PC-3 (cell line): ENCODE measurements around the gene CCR5AS.

Source experiments
- ATAC-seq: fragments of 200-7000 bp; cut with Tn5 transposase; 2 replicates; pipeline ENCODE4 v1.9.1; 2020; ENCODE audit warnings: mild to moderate bottlenecking, moderate library complexity
- BruUV-seq: library from RNA; stranded (reverse); fragments of 400-500 nt; replicated peaks from 2 replicates; lab custom pipeline; 2021; lab: Mats Ljungman, UMichigan
- CTCF ChIA-PET: fragments of 300-600 bp; sonication (Branson Sonifier 250); formaldehyde crosslinking; loops from one replicate; lab custom pipeline; 2022; ENCODE audit warnings: antibody characterized with exemption; lab: Charles Lee
- POLR2A ChIA-PET: fragments of 300-600 bp; sonication (Branson Sonifier 250); formaldehyde crosslinking; loops from one replicate; lab custom pipeline; 2022; ENCODE audit warnings: antibody characterized with exemption; ENCODE audit not compliant: unreplicated experiment; lab: Charles Lee
- DNase-seq: peaks from one replicate; pipeline ENCODE4 v3.0.0-alpha.2; 2015
- H2AFZ ChIP-seq: fragments of 300-600 bp; sonication (generic); 2 replicates; pipeline ENCODE4 v1.6.0; 2016; ENCODE audit warnings: antibody characterized with exemption, low read length
- H3F3A ChIP-seq: fragments of 300-600 bp; sonication (generic); one replicate; pipeline ENCODE4 v1.6.0; 2017; ENCODE audit warnings: antibody characterized with exemption, low read length, control low read depth, mild to moderate bottlenecking; ENCODE audit not compliant: unreplicated experiment
- H3K27ac ChIP-seq: fragments of 300-600 bp; sonication (generic); 2 replicates; pipeline ENCODE4 v1.5.1; 2016; ENCODE audit warnings: mild to moderate bottlenecking, low read length
- H3K27me3 ChIP-seq: fragments of 300-600 bp; sonication (generic); 2 replicates; pipeline ENCODE4 v1.6.1; 2016; ENCODE audit warnings: low read length, mixed read lengths
- H3K36me3 ChIP-seq: fragments of 300-600 bp; sonication (generic); 2 replicates; pipeline ENCODE4 v1.6.1; 2016; ENCODE audit warnings: low read depth, mixed run types, low read length, mixed read lengths
- H3K4me1 ChIP-seq: fragments of 300-600 bp; sonication (generic); 2 replicates; pipeline ENCODE4 v1.5.1; 2016; ENCODE audit warnings: low read length; ENCODE audit not compliant: insufficient read depth
- H3K4me2 ChIP-seq: fragments of 300-600 bp; sonication (generic); 2 replicates; pipeline ENCODE4 v1.6.0; 2016; ENCODE audit warnings: low read length
- H3K4me3 ChIP-seq: fragments of 300-600 bp; sonication (generic); 2 replicates; pipeline ENCODE4 v1.5.1; 2016; ENCODE audit warnings: mild to moderate bottlenecking, low read length, mixed read lengths
- H3K79me2 ChIP-seq: fragments of 300-600 bp; sonication (generic); 2 replicates; pipeline ENCODE4 v1.6.1; 2017; ENCODE audit warnings: low read length, mixed read lengths
- H3K9ac ChIP-seq: fragments of 300-600 bp; sonication (generic); 2 replicates; pipeline ENCODE4 v1.6.0; 2016; ENCODE audit warnings: mild to moderate bottlenecking, low read length
- H3K9me2 ChIP-seq: fragments of 300-600 bp; sonication (generic); replicated peaks from 2 replicates; pipeline ENCODE4 v1.6.1; 2016; ENCODE audit warnings: mixed run types, low read length, mixed read lengths
- H3K9me3 ChIP-seq: fragments of 300-600 bp; sonication (generic); 2 replicates; pipeline ENCODE4 v1.6.1; 2016; ENCODE audit warnings: low read length, mixed read lengths
- H4K20me1 ChIP-seq: fragments of 300-600 bp; sonication (generic); 2 replicates; pipeline ENCODE4 v1.6.1; 2016; ENCODE audit warnings: low read length, mixed read lengths
- CTCF ChIP-seq: fragments of 300-600 bp; sonication (generic); conservative IDR thresholded peaks from 2 replicates; pipeline ENCODE4 v1.5.1; 2017; ENCODE audit warnings: antibody characterized with exemption, low read depth, mild to moderate bottlenecking, low read length
- EZH2 ChIP-seq: fragments of 300-600 bp; sonication (generic); IDR thresholded peaks from one replicate; pipeline ENCODE4 v1.6.1; 2017; ENCODE audit warnings: antibody characterized with exemption, mild to moderate bottlenecking, low read length; ENCODE audit not compliant: unreplicated experiment
- EZH2phosphoT487 ChIP-seq: fragments of 300-600 bp; sonication (generic); IDR thresholded peaks from 2 replicates; pipeline ENCODE4 v1.6.1; 2018; ENCODE audit warnings: mild to moderate bottlenecking, antibody characterized with exemption, low read length, borderline replicate concordance
- intact Hi-C: fragments of 100-400 bp; cut with micrococcal nuclease; formaldehyde crosslinking; loops from 2 replicates; pipeline ENCODE4 v1.9.0; 2023

The CCR5AS gene

GRCh38 chr3:46442576-46443530 is 36.0 kb upstream of the CCR5AS start:
- no TSS peak for BruUV-seq
- Histone ChIP-seq H4K20me1 (no peaks in the 10 kb centered on the region), H3F3A (no peaks in the 10 kb centered on the region), H3K9ac (no peak overlapping the region), H3K36me3 (no peaks in the 10 kb centered on the region), H3K79me2 (no peaks in the 10 kb centered on the region), H3K27me3 (no peaks in the 10 kb centered on the region), H3K4me1 (no peaks in the 10 kb centered on the region), H2AFZ (no peak overlapping the region), H3K4me2 (no peak overlapping the region), H3K4me3 (no peak overlapping the region), H3K27ac (no peak overlapping the region), H3K9me3 (no peaks in the 10 kb centered on the region), H3K9me2 (no peaks in the 10 kb centered on the region)
- ATAC-seq (no peak), DNase-seq (no peak)
- ChIA-PET POLR2A (no interaction called here), CTCF (no interaction called here)
- intact Hi-C loops = no loop called here
- TF ChIP-seq CTCF (no peak), EZH2phosphoT487 (no peak), EZH2 (no peak)

GRCh38 chr3:46440531-46441294 is 33.8 kb upstream of the CCR5AS start:
- no peaks in the 10 kb centered on the region for H3K79me2 ChIP-seq
- H3K36me3 ChIP-seq = no peaks in the 10 kb centered on the region
- no peaks in the 10 kb centered on the region for H4K20me1 ChIP-seq
- no peaks in the 10 kb centered on the region for H3K4me1 ChIP-seq
- DNase-seq (no peak), ATAC-seq (no peak)
- ChIA-PET CTCF (no interaction called here), POLR2A (no interaction called here)
- H3K9ac ChIP-seq = no peak overlapping the region
- H3K4me2 ChIP-seq = no peak overlapping the region
- H3K27me3 ChIP-seq = no peaks in the 10 kb centered on the region
- H3F3A ChIP-seq = no peaks in the 10 kb centered on the region
- BruUV-seq = no TSS peak
- H3K4me3 ChIP-seq = no peak overlapping the region
- no peak for TF ChIP-seq EZH2phosphoT487
- no peak for TF ChIP-seq EZH2
- no peak for TF ChIP-seq CTCF
- intact Hi-C loops = no loop called here
- no peak overlapping the region for H2AFZ ChIP-seq
- no peaks in the 10 kb centered on the region for H3K9me2 ChIP-seq
- no peaks in the 10 kb centered on the region for H3K9me3 ChIP-seq
- no peak overlapping the region for H3K27ac ChIP-seq
